B cell (primary cell): ENCODE results near the gene HOXB6. TPM values are rescaled to one million over a fixed set of nuclear protein-coding genes. Genes with fewer than 3 reads are reported as not detected.

Experiments used
- ATAC-seq: fragments of 200-7000 bp; cut with Tn5 transposase; one replicate; pipeline ENCODE4 v1.10.0; 2021; ENCODE audit warnings: low read depth, mild to moderate bottlenecking, moderate number of reproducible peaks, moderate library complexity
- CTCF ChIA-PET: fragments of 350-600 bp; sonication (Branson Sonifier 250); formaldehyde crosslinking; loops from one replicate; lab custom pipeline; 2021; ENCODE audit warnings: antibody characterized with exemption, inconsistent platforms; lab: Charles Lee
- POLR2A ChIA-PET: fragments of 350-600 bp; sonication (Branson Sonifier 250); formaldehyde crosslinking; loops from one replicate; lab custom pipeline; 2021; ENCODE audit warnings: antibody characterized with exemption; lab: Charles Lee
- DNase-seq: peaks from one replicate; pipeline ENCODE4 v3.0.0; 2013
- H2AFZ ChIP-seq: 2 replicates; pipeline ENCODE4 v1.6.1; 2012; ENCODE audit warnings: mild to moderate bottlenecking, low read depth, low read length; ENCODE audit not compliant: insufficient read depth, poor library complexity, severe bottlenecking
- H3K27ac ChIP-seq, 2 donors: 1 replicate in 1 of 2; 2 replicates in 1 of 2; pipeline ENCODE4 v1.5.1; 2012 to 2013; ENCODE audit warnings: low read length in 2 of 2, mild to moderate bottlenecking in 2 of 2, moderate library complexity in 1 of 2
- H3K27me3 ChIP-seq, 4 experiments: fragments of 200-600 bp in 1 of 4; sonication (generic) in 1 of 4; replicated peaks in 1 of 4; 1 replicate in 2 of 4; 2 replicates in 2 of 4; pipeline versions ENCODE4 v1.6.1 to v1.7.0; 2013 to 2016; ENCODE audit warnings: low read length in 3 of 4, mild to moderate bottlenecking in 2 of 4, mixed read lengths in 1 of 4, moderate library complexity in 1 of 4; ENCODE audit not compliant: insufficient read depth in 4 of 4, control insufficient read depth in 3 of 4; ENCODE audit errors: control extremely low read depth in 1 of 4
- H3K36me3 ChIP-seq, 2 experiments: replicated peaks in 1 of 2; 1 replicate in 1 of 2; 2 replicates in 1 of 2; pipeline versions ENCODE4 v1.6.1 to v1.7.1; 2013; ENCODE audit warnings: low read length in 1 of 2; ENCODE audit not compliant: insufficient read depth in 2 of 2, control insufficient read depth in 1 of 2; ENCODE audit errors: control extremely low read depth in 1 of 2, extremely low read depth in 1 of 2
- H3K4me1 ChIP-seq, 2 donors: fragments of 200-600 bp in 1 of 2; sonication (generic) in 1 of 2; 1 replicate in 1 of 2; 2 replicates in 1 of 2; pipeline versions ENCODE4 v1.5.1 to v1.6.1; 2013 to 2017; ENCODE audit warnings: low read length in 2 of 2; ENCODE audit not compliant: control insufficient read depth in 2 of 2, insufficient read depth in 2 of 2
- H3K4me2 ChIP-seq: replicated peaks from 2 replicates; pipeline ENCODE3; 2012; ENCODE audit warnings: mild to moderate bottlenecking, low read depth, low read length; ENCODE audit not compliant: poor library complexity, severe bottlenecking
- H3K4me3 ChIP-seq, 5 experiments: fragments of 200-600 bp in 1 of 5; sonication (generic) in 1 of 5; 1 replicate in 3 of 5; 2 replicates in 2 of 5; pipeline versions ENCODE4 v1.5.1 to v1.7.0; 2011 to 2016; ENCODE audit warnings: low read length in 4 of 5, mild to moderate bottlenecking in 4 of 5, low read depth in 2 of 5, control low read depth in 1 of 5, moderate library complexity in 1 of 5; ENCODE audit not compliant: insufficient read depth in 1 of 5; ENCODE audit errors: control extremely low read depth in 1 of 5, extremely low read depth in 1 of 5
- H3K79me2 ChIP-seq: fragments of 200-600 bp; sonication (generic); one replicate; pipeline ENCODE4 v1.6.0; 2016; ENCODE audit warnings: low read length; ENCODE audit not compliant: control insufficient read depth, insufficient read depth
- H3K9ac ChIP-seq: fragments of 200-600 bp; sonication (generic); 2 replicates; pipeline ENCODE4 v1.6.1; 2017; ENCODE audit warnings: mild to moderate bottlenecking, low read length, moderate library complexity
- H3K9me3 ChIP-seq, 3 donors: one replicate each; pipeline versions ENCODE4 v1.6.1 to v1.7.1; 2013; ENCODE audit warnings: low read length in 2 of 3; ENCODE audit not compliant: control insufficient read depth in 2 of 3, insufficient read depth in 1 of 3; ENCODE audit errors: control extremely low read depth in 1 of 3
- H4K20me1 ChIP-seq: 2 replicates; pipeline ENCODE4 v1.6.0; 2012; ENCODE audit warnings: mild to moderate bottlenecking, low read length; ENCODE audit not compliant: insufficient read depth, control insufficient read depth, poor library complexity, severe bottlenecking
- H3K27ac Mint-ChIP-seq: one replicate; pipeline ENCODE4 v1.8.0; 2021; ENCODE audit warnings: mixed read lengths
- H3K27me3 Mint-ChIP-seq: one replicate; pipeline ENCODE4 v1.8.0; 2021; ENCODE audit warnings: mixed read lengths
- H3K4me1 Mint-ChIP-seq: one replicate; pipeline ENCODE4 v1.8.0; 2021; ENCODE audit warnings: mixed read lengths
- H3K4me3 Mint-ChIP-seq: one replicate; pipeline ENCODE4 v1.8.0; 2021; ENCODE audit warnings: mixed read lengths
- H3K9me3 Mint-ChIP-seq: one replicate; pipeline ENCODE4 v1.8.0; 2022; ENCODE audit warnings: mixed read lengths; ENCODE audit not compliant: insufficient read depth
- CTCF ChIP-seq: fragments of 200-600 bp; IDR thresholded peaks from one replicate; pipeline ENCODE4 v1.8.0; 2022; ENCODE audit warnings: antibody characterized with exemption, mild to moderate bottlenecking
- EZH2 ChIP-seq: IDR thresholded peaks from 2 replicates; pipeline ENCODE4 v1.6.1; 2012; ENCODE audit warnings: borderline replicate concordance, low read depth, mild to moderate bottlenecking, moderate library complexity, low read length; ENCODE audit not compliant: insufficient read depth, poor library complexity, severe bottlenecking
- WGBS: methylation state at CpG from one replicate; pipeline ENCODE4 v1.1.5; 2013; ENCODE audit warnings: missing lambda C conversion rate; ENCODE audit not compliant: insufficient coverage; 5-methylcytosine and 5-hydroxymethylcytosine counted together
- intact Hi-C: fragments of 100-400 bp; cut with micrococcal nuclease; formaldehyde crosslinking; loops from one replicate; pipeline ENCODE4 v1.10.0; 2022
- polyA plus RNA-seq: library from polyadenylated mRNA; depleted of rRNA; stranded (reverse); fragments of >200 nt; gene quantifications from 2 replicates; pipeline ENCODE4 v1.2.3, GENCODE V29; 2012
- total RNA-seq, 2 donors: library from RNA; stranded (reverse); fragments of 120-200 nt in 1 of 2; gene quantifications; 1 replicate in 1 of 2; 2 replicates in 1 of 2; pipeline versions ENCODE4 v1.2.3 to v1.2.4, GENCODE V29; 2013 to 2022

Gene HOXB6
- total and polyA plus RNA-seq, 2 donors (not counting 1 experiment from before 2014, with no cell fraction given): 0.10 TPM; not detected in 1

- peaks cover 0 to 96% (median 71%) of the 10 kb centered on the region in 4 experiments for H3K27me3 ChIP-seq
- peak within 1 kb of the TSS; percentile 97 for H3K4me2 ChIP-seq
- H3K9me3 ChIP-seq: peaks cover 0 to 9% (median 0%) of the 10 kb centered on the region in 3 donors
- H3K4me3 ChIP-seq: peak within 1 kb of the TSS in 4 of 5 experiments; percentile 17 to 66 (median 44)
- ChIA-PET POLR2A (interaction anchor here (0.6 kb wide), 4 partner anchors 26 to 331 kb away, joined by 3 to 5 read pairs (median 4); no protein-coding TSS in a partner anchor), CTCF (interaction anchor here (0.7 to 1.9 kb wide), 8 partner anchors 8 to 448 kb away, joined by 3 to 9 read pairs (median 3); no protein-coding TSS in a partner anchor)
- ATAC-seq (peak; percentile 23), DNase-seq (peak; percentile 52)
- peak within 1 kb of the TSS; percentile 76 for H2AFZ ChIP-seq
- Mint-ChIP-seq H3K4me3 (peak within 1 kb of the TSS; percentile 80), H3K9me3 (no peaks in the 10 kb centered on the region), H3K27me3 (peaks cover 78% of the 10 kb centered on the region), H3K4me1 (peaks cover 21% of the 10 kb centered on the region), H3K27ac (no peak within 1 kb of the TSS)
- 7% methylated on average over 23 of the region's 50 CpGs for WGBS
- peaks cover 26 to 30% of the 10 kb centered on the region in 2 donors for H3K4me1 ChIP-seq
- intact Hi-C loops: no loop called here
- H3K27ac ChIP-seq: no peak within 1 kb of the TSS
- H3K9ac ChIP-seq: peak within 1 kb of the TSS; percentile 63
- H4K20me1 ChIP-seq: no peaks in the 10 kb centered on the region
- H3K79me2 ChIP-seq: no peaks in the 10 kb centered on the region
- TF ChIP-seq EZH2 (peak; percentile 78), CTCF (no peak)
- H3K36me3 ChIP-seq: no peaks in the 10 kb centered on the region
Observed at GRCh38 chr17:48626245-48627117, 21.7 kb upstream of the HOXB6 start, which contains the start of gene HOXB9. Gene HOXB9, minus strand, starts transcription at chr17:48626358. Its CDS starts 89 bp downstream, at chr17:48626269.
